Stimulated activated CD8-positive, alpha-beta memory T cell treated with anti-CD3 and anti-CD28 coated beads, Interleukin-7, amount 100 ng/mL, for 24 hours (primary cell): ENCODE measurements around the gene AP3B1.
"Not testable (repeated sequence)": the region's sequence is repeated elsewhere in the genome, so short reads cannot be mapped to it uniquely, and the experiment has no call there.

Experiments
- DNase-seq: peaks from one replicate; pipeline ENCODE4 v3.0.0-alpha.2; 2020; ENCODE audit warnings: low read depth

The AP3B1 gene

GRCh38 chr5:78243639-78244038, 50.9 kb downstream of the AP3B1 start:
- DNase-seq: no peak

GRCh38 chr5:78243091-78243490, 51.4 kb downstream of the AP3B1 start:
- no peak for DNase-seq

GRCh38 chr5:78242001-78242400, 52.5 kb downstream of the AP3B1 start:
- no peak for DNase-seq

GRCh38 chr5:78237911-78238310, 56.6 kb downstream of the AP3B1 start:
- no peak for DNase-seq

- no peak for DNase-seq
Measured at GRCh38 chr5:78236046-78236445, 58.5 kb downstream of the AP3B1 start.

- DNase-seq: no peak
Measured at GRCh38 chr5:78235289-78235688, 59.2 kb downstream of the AP3B1 start.

GRCh38 chr5:78234804-78235203, 59.7 kb downstream of the AP3B1 start:
- no peak for DNase-seq

GRCh38 chr5:78232163-78232562, 62.3 kb downstream of the AP3B1 start:
- no peak for DNase-seq

- no peak for DNase-seq
Measured at GRCh38 chr5:78224358-78224757, 70.1 kb downstream of the AP3B1 start.

- no peak for DNase-seq
Measured at GRCh38 chr5:78221964-78222451, 72.5 kb downstream of the AP3B1 start.

- DNase-seq: no peak
Measured at GRCh38 chr5:78221467-78221866, 73.0 kb downstream of the AP3B1 start.

GRCh38 chr5:78215972-78216371, 78.5 kb downstream of the AP3B1 start:
- DNase-seq: no peak

- no peak for DNase-seq
Measured at GRCh38 chr5:78215565-78215964, 78.9 kb downstream of the AP3B1 start.

GRCh38 chr5:78213799-78214198, 80.7 kb downstream of the AP3B1 start:
- DNase-seq: no peak

GRCh38 chr5:78211052-78211451, 83.4 kb downstream of the AP3B1 start:
- DNase-seq: no peak

- no peak for DNase-seq
Measured at GRCh38 chr5:78204241-78204640, 90.3 kb downstream of the AP3B1 start.

- DNase-seq: no peak
Measured at GRCh38 chr5:78203815-78204214, 90.7 kb downstream of the AP3B1 start.

- DNase-seq: no peak
Measured at GRCh38 chr5:78190402-78190801, 104.1 kb downstream of the AP3B1 start.

GRCh38 chr5:78188681-78189080, 105.8 kb downstream of the AP3B1 start:
- not testable (repeated sequence) for DNase-seq

GRCh38 chr5:78187172-78187571, 107.3 kb downstream of the AP3B1 start:
- no peak for DNase-seq

- DNase-seq: no peak
Measured at GRCh38 chr5:78182838-78183237, 111.7 kb downstream of the AP3B1 start.

- no peak for DNase-seq
Measured at GRCh38 chr5:78178356-78178755, 116.1 kb downstream of the AP3B1 start.

- DNase-seq: not testable (repeated sequence)
Measured at GRCh38 chr5:78170335-78170734, 124.2 kb downstream of the AP3B1 start.

GRCh38 chr5:78162253-78162862, 132.1 kb downstream of the AP3B1 start:
- no peak for DNase-seq
